ENCODE measurements around the gene LILRA6.
"Not testable (repeated sequence)": the region's sequence is repeated elsewhere in the genome, so short reads cannot be mapped to it uniquely, and the experiment has no call there.

Gene LILRA6

DNA sequence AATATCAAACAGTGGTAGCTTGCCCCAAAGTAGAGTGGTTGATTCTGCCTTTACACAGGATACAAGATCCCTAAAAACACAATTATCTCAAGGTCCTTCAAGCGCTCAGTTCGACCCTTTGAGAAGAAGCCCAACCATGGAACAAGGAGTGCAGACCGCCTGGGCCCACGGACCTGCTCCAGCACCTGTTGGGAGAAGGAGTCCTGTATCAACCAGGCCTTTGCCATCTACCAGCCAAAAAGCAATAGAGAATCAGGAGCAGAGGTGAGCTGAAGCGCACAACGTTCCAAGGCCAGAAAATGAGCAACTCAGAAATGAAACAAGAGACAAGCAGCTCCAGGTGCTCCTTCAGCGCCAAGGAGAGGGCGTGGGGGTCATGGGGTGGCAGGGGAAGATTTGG lies 13.4 kb downstream of the LILRA6 start:
- no peak for DNase-seq

DNA sequence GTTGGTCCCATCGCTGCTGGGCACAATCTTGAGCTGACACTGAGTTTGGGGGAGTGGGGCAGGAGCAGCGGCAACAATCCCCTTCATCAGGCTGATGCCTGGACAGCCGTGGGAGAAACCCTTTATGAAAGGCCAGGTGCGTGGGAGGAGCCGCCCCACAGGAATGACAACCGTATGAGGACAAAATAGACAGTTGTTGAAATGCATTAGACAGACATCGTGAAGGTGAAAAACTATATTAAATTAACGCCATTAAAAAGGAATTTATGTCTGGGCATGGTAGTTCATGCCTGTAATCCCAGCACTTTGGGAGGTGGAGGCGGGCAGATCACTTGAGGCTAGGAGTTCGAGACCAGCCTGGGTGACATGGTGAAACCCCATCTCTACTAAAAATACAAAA lies 18.0 kb downstream of the LILRA6 start:
- DNase-seq = not testable (repeated sequence)

DNA sequence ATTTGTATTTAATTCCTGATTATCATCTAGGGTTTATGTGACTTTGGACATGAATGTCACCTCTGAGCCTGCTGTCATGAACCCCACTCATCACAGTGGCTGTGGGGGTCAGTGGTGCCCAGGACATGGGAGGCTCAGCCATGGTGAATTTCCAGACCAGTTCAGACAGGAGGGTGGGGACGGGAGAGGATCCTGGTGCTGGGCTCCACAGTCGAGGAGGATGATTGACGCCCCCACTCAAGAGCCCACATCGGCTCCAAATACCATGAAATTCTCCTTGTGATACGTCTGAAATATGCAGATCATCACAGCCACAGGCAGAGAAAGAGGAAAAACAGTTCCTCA lies 18.7 kb downstream of the LILRA6 start:
- not testable (repeated sequence) for DNase-seq

- not testable (repeated sequence) for DNase-seq
These were observed 19.2 kb downstream of the LILRA6 start for GRCh38 chr19:54223277-54223936.

GRCh38 chr19:54222474-54223276 lies 19.9 kb downstream of the LILRA6 start, which contains the start of gene LILRB3:
TSS of gene LILRB3 (minus strand) at chr19:54223007. CDS start at chr19:54222976, 31 bp downstream.
- DNase-seq = not testable (repeated sequence)

GRCh38 chr19:54221947-54222346 lies 20.6 kb downstream of the LILRA6 start:
- not testable (repeated sequence) for DNase-seq

DNA sequence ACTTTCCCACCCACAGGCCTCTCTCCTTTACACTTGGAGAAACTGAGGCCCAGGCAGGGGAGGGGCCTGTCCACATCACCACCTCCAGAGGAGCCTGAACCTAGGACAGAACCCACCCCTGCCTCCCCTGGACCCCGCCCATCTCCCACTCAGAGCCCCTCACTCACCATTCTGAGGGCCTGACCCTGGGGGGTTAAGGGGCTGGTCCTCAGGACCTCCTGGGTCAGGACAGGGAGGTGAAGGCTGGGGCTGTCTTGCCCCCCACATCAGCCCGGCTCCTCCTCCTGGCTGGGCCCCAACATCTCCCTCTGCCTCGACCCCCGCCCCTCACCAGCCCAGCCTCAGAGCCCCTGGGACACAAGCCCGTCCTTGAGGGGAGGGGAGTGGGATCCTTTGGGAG lies 22.9 kb downstream of the LILRA6 start:
- not testable (repeated sequence) for DNase-seq

DNA sequence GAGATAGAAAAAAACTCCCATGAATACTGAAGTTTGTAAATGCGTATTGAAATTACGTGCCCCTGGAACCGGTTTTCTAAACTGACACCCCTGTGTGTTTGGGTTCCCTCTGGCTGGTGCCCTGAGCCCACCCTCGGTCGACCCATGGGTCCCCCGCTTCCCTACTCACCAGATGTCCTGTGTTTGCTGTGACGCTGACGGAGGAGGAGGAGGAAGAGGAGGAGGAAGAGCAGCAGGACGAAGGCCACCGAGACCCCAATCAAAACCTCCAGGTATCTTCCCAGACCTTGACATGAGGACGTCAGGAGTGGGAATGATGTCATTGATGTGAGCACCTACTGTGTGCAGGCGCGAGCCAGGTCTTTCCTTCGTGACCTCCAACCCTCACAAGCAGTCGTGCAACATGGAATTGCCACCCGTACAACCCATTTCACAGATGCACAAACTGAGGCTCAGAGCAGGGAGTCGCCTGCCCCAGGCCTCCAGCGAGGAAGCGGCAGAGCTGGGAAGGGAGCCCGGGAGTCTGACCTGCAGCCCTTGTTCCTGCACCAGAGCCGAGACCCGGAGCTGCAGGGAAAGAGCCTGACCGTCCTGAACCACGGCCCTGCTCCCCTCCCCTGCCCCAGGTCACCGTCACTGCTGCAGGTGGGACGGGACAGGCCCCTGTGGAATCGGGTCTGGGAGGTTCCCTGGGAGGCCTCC lies 23.5 kb downstream of the LILRA6 start:
- DNase-seq = no peak

- no peak for DNase-seq
These were observed 24.3 kb downstream of the LILRA6 start for GRCh38 chr19:54218259-54218658.

- DNase-seq = not testable (repeated sequence)
These were observed 24.9 kb downstream of the LILRA6 start for GRCh38 chr19:54217517-54218247.

DNA sequence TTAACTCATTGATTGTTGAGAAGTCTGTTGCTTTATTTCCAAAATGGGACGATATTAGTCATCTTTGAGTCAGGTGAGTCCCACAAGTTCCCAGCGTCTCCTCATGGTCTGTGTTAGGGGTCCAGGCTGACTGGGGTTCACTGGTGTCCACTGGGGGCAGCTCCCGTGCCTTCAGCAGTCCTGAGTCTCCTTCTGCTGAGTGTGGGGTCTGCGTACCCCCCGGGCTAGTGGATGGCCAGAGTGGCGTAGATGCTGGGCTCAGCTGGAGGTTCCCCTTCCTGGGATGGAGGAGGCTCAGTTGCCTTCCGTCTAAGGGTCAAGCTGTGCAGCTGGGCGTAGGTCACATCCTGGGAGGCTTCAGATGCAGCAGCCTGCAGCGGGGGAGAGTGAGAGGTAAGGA lies 25.7 kb downstream of the LILRA6 start:
- no peak for DNase-seq

- not testable (repeated sequence) for DNase-seq
These were observed 27.9 kb downstream of the LILRA6 start for GRCh38 chr19:54214734-54215133.

DNA sequence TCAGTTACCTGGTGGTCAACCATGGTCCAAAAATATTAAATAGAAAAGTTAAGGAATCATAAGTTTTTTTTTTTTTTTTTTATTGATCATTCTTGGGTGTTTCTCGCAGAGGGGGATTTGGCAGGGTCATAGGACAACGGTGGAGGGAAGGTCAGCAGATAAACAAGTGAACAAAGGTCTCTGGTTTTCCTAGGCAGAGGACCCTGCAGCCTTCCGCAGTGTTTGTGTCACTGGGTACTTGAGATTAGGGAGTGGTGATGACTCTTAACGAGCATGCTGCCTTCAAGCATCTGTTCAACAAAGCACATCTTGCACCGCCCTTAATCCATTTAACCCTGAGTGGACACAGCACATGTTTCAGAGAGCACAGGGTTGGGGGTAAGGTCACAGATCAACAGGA lies 28.4 kb downstream of the LILRA6 start:
- not testable (repeated sequence) for DNase-seq

GRCh38 chr19:54211235-54211634 lies 31.4 kb downstream of the LILRA6 start:
- no peak for DNase-seq

- peak; percentile 77 for DNase-seq
These were observed 32.6 kb downstream of the LILRA6 start for GRCh38 chr19:54209811-54210494.

- DNase-seq = no peak
These were observed 33.4 kb downstream of the LILRA6 start for GRCh38 chr19:54209058-54209810.

- DNase-seq = no peak
These were observed 33.9 kb downstream of the LILRA6 start for GRCh38 chr19:54208784-54209057.

DNA sequence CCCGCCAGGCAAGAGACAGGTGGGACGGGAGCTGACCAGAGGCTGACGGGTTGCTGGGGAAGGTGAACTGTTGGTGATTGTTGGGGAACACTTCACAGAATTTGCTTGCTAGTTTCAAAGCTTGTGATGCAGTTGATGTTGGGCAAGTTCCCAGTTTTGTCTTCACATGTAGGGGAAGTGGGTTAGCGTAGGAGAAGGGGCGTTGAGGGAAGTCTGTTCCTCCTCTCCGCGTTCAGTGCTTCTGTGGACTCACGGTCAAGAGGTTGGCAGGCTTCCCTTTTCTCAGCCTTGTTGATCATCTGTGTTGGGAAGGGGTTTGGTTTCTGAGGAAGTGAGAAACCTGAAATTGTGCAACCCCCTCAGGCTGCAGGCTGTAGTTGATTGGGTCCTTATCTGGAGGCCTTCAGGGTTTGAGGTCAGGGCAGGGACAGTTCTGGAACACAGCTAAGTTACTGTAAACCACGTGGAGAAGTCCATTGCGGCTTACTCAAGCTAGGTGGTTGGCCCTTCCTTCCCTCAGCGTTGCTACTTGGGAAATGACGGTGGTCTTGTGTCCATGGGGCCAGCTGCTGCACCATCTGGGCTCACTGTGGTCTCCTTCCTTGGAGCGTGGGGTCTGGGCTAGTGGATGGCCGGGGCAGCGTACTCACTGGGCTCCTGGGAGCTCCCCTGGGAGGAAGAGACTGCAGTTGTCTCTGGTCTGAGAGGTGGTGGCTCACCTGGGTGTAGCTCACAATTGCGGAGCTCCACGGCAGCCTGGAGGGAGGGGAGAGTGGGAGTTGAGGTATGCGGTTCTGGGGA lies 34.4 kb downstream of the LILRA6 start:
- DNase-seq = no peak

- no peak for DNase-seq
These were observed 35.0 kb downstream of the LILRA6 start for GRCh38 chr19:54207676-54207982.

DNA sequence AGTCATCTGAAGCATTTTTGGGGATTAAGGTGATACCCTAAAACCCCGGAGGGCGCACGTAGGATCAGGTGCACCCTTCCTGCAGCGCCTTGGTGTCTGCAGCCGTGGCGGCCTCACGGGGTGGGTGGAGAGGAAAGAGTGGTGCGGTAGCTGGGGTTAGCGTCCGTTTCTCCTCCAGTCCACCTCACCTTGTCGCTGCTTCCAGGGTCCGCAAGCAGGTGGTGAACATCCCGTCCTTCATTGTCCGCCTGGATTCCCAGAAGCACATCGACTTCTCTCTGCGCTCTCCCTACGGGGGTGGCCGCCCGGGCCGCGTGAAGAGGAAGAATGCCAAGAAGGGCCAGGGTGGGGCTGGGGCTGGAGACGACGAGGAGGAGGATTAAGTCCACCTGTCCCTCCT lies 35.4 kb downstream of the LILRA6 start:
- not testable (repeated sequence) for DNase-seq

GRCh38 chr19:54206831-54207177 lies 35.8 kb downstream of the LILRA6 start:
- no peak for DNase-seq

Data from NCI-H510A (cell line).